GM12875 (cell line): Measurements from ENCODE around the gene TBXAS1.
"Not testable (repeated sequence)": the region's sequence is repeated elsewhere in the genome, so short reads cannot be mapped to it uniquely, and the experiment has no call there.

Experiments
- H3K4me3 ChIP-seq: one replicate; pipeline ENCODE4 v1.5.1; 2011; ENCODE audit warnings: low read depth, low read length, control low read depth
- TF ChIP-seq, protein P1 (sequence below): IDR thresholded peaks from 2 replicates; pipeline ENCODE4 v1.5.1; 2011; ENCODE audit warnings: low read depth, mild to moderate bottlenecking, control low read depth, inconsistent platforms, low read length, moderate library complexity, borderline replicate concordance; ENCODE audit not compliant: insufficient read depth

Gene TBXAS1

GRCh38 chr7:139838276-139838675 lies 9.2 kb downstream of the TBXAS1 start:
- no peak overlapping the region for H3K4me3 ChIP-seq
- TF ChIP-seq, protein P1, sequence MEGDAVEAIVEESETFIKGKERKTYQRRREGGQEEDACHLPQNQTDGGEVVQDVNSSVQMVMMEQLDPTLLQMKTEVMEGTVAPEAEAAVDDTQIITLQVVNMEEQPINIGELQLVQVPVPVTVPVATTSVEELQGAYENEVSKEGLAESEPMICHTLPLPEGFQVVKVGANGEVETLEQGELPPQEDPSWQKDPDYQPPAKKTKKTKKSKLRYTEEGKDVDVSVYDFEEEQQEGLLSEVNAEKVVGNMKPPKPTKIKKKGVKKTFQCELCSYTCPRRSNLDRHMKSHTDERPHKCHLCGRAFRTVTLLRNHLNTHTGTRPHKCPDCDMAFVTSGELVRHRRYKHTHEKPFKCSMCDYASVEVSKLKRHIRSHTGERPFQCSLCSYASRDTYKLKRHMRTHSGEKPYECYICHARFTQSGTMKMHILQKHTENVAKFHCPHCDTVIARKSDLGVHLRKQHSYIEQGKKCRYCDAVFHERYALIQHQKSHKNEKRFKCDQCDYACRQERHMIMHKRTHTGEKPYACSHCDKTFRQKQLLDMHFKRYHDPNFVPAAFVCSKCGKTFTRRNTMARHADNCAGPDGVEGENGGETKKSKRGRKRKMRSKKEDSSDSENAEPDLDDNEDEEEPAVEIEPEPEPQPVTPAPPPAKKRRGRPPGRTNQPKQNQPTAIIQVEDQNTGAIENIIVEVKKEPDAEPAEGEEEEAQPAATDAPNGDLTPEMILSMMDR = no peak

- TF ChIP-seq, protein P1 = no peak
- H3K4me3 ChIP-seq = no peak overlapping the region
Measured at GRCh38 chr7:139838876-139839275, 9.8 kb downstream of the TBXAS1 start.

GRCh38 chr7:139840776-139841175 lies 11.7 kb downstream of the TBXAS1 start:
- H3K4me3 ChIP-seq = no peak overlapping the region
- TF ChIP-seq, protein P1 = no peak

DNA sequence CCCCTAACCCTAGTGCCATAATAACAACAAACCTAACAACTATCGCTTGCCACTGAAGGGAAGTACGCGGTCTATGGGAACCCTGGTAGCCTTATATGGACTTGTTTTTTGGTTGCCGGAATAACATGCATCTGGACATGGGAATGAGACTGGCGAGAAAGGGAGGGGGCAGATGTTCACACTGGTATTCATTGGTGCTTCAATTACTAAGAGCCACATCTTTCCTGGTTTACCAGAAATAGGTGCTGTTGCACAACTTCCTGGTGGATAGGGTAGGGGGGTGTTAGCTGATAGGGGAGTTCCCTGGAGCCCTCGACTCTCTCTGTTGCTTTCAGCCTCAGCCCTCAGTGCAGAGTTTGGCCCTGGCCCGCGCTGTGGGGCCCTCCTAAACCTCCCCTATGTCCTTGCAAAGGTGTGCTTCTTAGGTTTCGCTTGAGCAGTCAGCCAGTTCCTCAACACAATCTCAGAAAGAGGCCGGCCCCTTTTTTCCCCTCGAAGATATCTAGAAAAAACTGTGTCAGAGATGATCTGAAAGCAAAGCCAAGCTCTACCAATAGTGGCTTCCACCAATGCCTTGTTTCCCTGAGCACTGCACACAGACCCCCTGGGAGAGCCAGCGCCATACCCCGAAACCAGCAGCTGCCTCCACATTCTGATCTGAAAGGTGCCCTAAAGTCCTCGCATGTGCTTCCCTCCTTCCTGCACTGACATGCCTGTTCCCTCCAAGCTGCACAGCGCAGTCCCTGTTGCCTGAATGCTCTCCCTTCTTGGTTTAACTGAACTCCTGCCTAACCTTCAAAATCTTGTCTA lies 13.5 kb downstream of the TBXAS1 start:
- H3K4me3 ChIP-seq = peak overlapping the region; percentile 15
- TF ChIP-seq, protein P1 = no peak

DNA sequence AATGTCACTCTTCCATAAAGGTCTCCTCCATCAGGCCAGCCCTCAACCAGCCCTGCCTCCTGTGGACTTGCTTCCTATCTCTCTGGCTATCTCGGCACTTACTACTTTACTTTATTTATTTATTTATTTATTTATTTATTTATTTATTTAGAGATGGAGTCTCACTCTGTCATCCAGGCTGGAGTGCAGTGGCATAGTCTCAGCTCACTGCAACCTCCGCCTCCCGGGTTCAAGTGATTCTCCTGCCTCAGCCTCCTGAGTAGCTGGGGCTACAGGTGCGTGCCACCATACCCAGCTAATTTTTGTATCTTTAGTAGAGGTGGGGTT lies 14.1 kb downstream of the TBXAS1 start:
- H3K4me3 ChIP-seq = not testable (repeated sequence)

DNA sequence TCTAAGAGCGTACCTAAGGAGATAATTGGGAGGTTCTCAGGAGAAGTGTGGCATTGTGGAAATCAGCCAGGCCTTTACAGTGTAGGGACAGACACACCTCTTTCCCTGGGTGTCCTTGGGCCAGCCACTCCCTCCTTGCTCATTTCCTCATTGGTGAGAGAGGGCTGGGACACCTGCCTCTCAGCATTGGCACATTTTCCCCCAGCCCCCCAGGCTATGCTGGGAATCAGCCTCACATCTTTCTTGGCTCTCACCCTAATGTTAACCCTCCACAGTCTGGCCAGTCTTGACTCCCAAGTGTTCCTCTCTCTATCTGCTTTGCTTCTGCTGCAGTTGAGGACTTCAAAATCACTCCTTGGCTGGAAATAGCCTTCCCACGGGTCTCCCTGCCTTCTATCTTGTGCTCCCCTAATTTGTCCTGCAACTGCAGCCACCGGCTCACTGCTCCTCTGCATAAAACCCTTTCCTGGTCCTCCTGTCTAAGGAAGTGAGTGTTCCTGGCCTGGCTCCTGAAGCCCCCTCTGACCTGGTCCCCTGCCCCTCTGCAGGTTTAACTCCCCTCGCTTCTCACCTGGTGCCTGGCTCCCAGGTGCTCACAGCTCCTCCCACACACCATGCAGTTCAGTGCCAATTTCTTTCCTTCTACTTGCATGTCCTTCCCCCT lies 15.8 kb downstream of the TBXAS1 start:
- no peak overlapping the region for H3K4me3 ChIP-seq
- TF ChIP-seq, protein P1 = no peak

DNA sequence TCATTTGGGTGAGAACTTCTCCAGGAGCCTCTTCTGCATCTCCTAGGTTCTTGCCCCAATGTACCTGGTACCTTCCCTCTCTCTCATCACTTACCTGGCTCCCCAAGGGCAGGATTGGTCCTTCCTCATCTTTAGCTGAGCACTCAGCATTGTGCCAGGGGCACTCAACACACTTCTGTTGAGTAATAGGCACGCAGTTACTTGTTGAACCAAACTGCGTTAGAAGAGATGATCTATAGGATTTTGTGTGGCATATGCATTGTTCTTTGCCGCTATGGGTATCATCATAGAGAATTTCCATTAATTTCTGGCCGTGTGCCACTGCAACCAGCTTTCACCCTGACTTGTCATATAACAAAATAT lies 16.4 kb downstream of the TBXAS1 start:
- TF ChIP-seq, protein P1 = no peak
- H3K4me3 ChIP-seq = no peak overlapping the region
